Tibial artery (tissue), 4 donors: ENCODE data around the gene SSBP2.

ENCODE experiments used
- DNase-seq, 2 donors: peaks; one replicate each; pipeline ENCODE4 v3.0.0-alpha.2; 2019
- H3K27ac ChIP-seq, 2 donors: fragments of 200-600 bp; sonication (generic) in 1 of 2; 1 replicate in 1 of 2; 2 replicates in 1 of 2; pipeline ENCODE4 v1.5.1; 2018 to 2019; ENCODE audit warnings: mild to moderate bottlenecking in 1 of 2
- H3K27me3 ChIP-seq, 2 donors: fragments of 200-600 bp; sonication (generic) in 1 of 2; one replicate each; pipeline versions ENCODE4 v1.5.1 to v1.6.0; 2016 to 2019
- H3K36me3 ChIP-seq, 3 donors: fragments of 200-600 bp; sonication (generic) in 2 of 3; one replicate each; pipeline ENCODE4 v1.5.1; 2016 to 2019; ENCODE audit warnings: mild to moderate bottlenecking in 2 of 3
- H3K4me1 ChIP-seq, 4 donors: fragments of 200-600 bp; sonication (generic) in 2 of 4; 1 replicate in 3 of 4; 2 replicates in 1 of 4; pipeline ENCODE4 v1.5.1; 2016 to 2019
- H3K4me3 ChIP-seq, 2 donors: fragments of 200-600 bp; sonication (generic) in 1 of 2; 1 replicate in 1 of 2; 2 replicates in 1 of 2; pipeline ENCODE4 v1.5.1; 2018 to 2019; ENCODE audit warnings: mild to moderate bottlenecking in 2 of 2
- H3K9me3 ChIP-seq, 3 donors: fragments of 200-600 bp; sonication (generic) in 1 of 3; one replicate each; pipeline ENCODE4 v1.5.1; 2016 to 2019
- CTCF ChIP-seq, 2 experiments: fragments of 200-600 bp in 1 of 2; fragments of 450-650 bp in 1 of 2; IDR thresholded peaks; one replicate each; pipeline ENCODE4 v1.5.1; 2017 to 2019; ENCODE audit warnings: antibody characterized with exemption in 2 of 2, mild to moderate bottlenecking in 1 of 2, moderate library complexity in 1 of 2
- intact Hi-C: fragments of 100-400 bp; cut with DNase I; formaldehyde crosslinking; loops from one replicate; pipeline ENCODE4 v1.15.0; 2023; ENCODE audit warnings: low total_unique reads

SSBP2 gene

DNA sequence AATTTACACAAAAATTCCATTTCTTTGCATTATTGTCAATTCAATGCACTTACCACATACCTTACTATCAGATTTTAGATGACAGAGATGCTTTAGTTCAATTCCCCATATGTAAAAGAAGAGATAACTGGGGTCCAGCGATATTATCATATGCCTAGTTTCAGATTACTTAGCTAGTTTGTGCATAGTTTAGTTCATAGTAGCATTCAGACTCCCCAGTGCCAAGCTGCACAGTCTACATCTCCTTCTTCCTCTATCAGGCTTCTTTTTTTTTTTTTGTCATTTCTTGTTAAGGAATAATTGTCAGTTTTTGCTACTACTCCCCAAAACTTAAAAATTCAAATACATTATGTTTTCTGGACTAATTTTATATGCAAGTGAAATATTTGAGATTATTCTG, 175.0 kb downstream of the SSBP2 start:
- TF ChIP-seq CTCF (IDR thresholded peaks at IDR 0.05) = no peak
- H3K4me1 ChIP-seq = peaks cover 0 to 17% (median 6%) of the 10 kb centered on the region in 4 donors
- H3K27ac ChIP-seq = no peak overlapping the region
- no peak for DNase-seq
- H3K9me3 ChIP-seq = no peaks in the 10 kb centered on the region
- intact Hi-C loops = no loop called here
- H3K27me3 ChIP-seq = no peaks in the 10 kb centered on the region
- H3K36me3 ChIP-seq = peaks cover 0 to 6% (median 4%) of the 10 kb centered on the region in 3 donors
- H3K4me3 ChIP-seq = no peak overlapping the region

DNA sequence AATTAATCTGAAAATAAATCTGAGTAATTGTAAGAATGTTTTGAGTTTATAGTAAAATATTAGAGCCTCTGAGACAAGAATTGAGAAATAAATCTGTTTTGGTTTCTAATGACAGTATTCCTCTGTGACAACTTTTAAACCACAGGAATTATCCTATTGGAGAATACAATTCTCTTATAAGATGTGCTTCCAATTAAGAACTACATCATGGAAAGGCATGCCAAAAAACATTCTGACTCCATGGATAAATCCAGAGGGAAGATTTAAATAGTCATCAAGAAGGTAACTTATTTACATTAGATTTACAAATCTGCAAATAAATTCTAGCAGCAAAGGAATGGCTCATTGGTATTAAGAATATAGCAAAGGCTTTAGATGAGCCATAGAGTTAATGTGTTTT, 178.7 kb downstream of the SSBP2 start:
- TF ChIP-seq CTCF (IDR thresholded peaks at IDR 0.05) = no peak
- H3K27ac ChIP-seq = peak overlapping the region in 1 of 2 donors; percentile 40
- H3K36me3 ChIP-seq = peaks cover 0 to 17% (median 12%) of the 10 kb centered on the region in 3 donors
- H3K9me3 ChIP-seq = no peaks in the 10 kb centered on the region
- intact Hi-C loops = no loop called here
- DNase-seq = no peak
- H3K27me3 ChIP-seq = no peaks in the 10 kb centered on the region
- peaks cover 0 to 28% (median 6%) of the 10 kb centered on the region in 4 donors for H3K4me1 ChIP-seq
- H3K4me3 ChIP-seq = no peak overlapping the region

GRCh38 chr5:81558188-81558587, 192.7 kb downstream of the SSBP2 start:
- H3K9me3 ChIP-seq = no peaks in the 10 kb centered on the region
- H3K4me3 ChIP-seq = no peak overlapping the region
- TF ChIP-seq CTCF (IDR thresholded peaks at IDR 0.05) = no peak
- DNase-seq = no peak
- intact Hi-C loops = no loop called here
- H3K4me1 ChIP-seq = peaks cover 0 to 19% (median 3%) of the 10 kb centered on the region in 4 donors
- H3K27ac ChIP-seq = no peak overlapping the region
- H3K36me3 ChIP-seq = no peaks in the 10 kb centered on the region
- no peaks in the 10 kb centered on the region for H3K27me3 ChIP-seq

GRCh38 chr5:81556809-81557208, 194.1 kb downstream of the SSBP2 start:
- no peak for DNase-seq
- Histone ChIP-seq H3K27ac (no peak overlapping the region), H3K36me3 (no peaks in the 10 kb centered on the region), H3K4me3 (no peak overlapping the region), H3K4me1 (peaks cover 0 to 16% (median 3%) of the 10 kb centered on the region in 4 donors), H3K9me3 (no peaks in the 10 kb centered on the region), H3K27me3 (no peaks in the 10 kb centered on the region)
- TF ChIP-seq CTCF (IDR thresholded peaks at IDR 0.05) = no peak
- intact Hi-C loops = no loop called here

DNA sequence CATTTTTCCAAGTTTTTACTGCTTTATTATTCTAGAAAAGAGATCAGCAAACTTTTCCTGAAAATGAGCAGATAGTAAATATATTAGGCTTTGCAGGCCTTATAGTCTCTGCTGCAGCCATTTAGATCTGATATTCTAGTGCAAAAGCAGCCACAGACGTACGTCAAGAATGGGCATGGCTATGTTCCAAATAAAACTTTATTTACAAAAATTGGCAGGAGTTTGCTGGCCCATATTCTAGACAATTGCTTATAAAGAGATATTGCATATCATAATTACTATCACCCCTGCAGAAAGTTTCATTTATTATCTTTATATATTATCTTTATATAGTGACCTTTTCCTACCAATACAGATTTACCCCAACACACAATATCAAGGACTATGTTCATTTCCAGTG, 195.0 kb downstream of the SSBP2 start:
- peaks cover 0 to 13% (median 3%) of the 10 kb centered on the region in 4 donors for H3K4me1 ChIP-seq
- no peaks in the 10 kb centered on the region for H3K9me3 ChIP-seq
- H3K27ac ChIP-seq = no peak overlapping the region
- no peaks in the 10 kb centered on the region for H3K36me3 ChIP-seq
- intact Hi-C loops = no loop called here
- no peaks in the 10 kb centered on the region for H3K27me3 ChIP-seq
- no peak for TF ChIP-seq CTCF (IDR thresholded peaks at IDR 0.05)
- no peak overlapping the region for H3K4me3 ChIP-seq
- no peak for DNase-seq

- H3K27me3 ChIP-seq = no peaks in the 10 kb centered on the region
- no peak overlapping the region for H3K27ac ChIP-seq
- peaks cover 0 to under 1% (median 0%) of the 10 kb centered on the region in 4 donors for H3K4me1 ChIP-seq
- no peaks in the 10 kb centered on the region for H3K9me3 ChIP-seq
- no peak for TF ChIP-seq CTCF (IDR thresholded peaks at IDR 0.05)
- H3K36me3 ChIP-seq = peaks cover 0 to 5% (median 0%) of the 10 kb centered on the region in 3 donors
- DNase-seq = no peak
- H3K4me3 ChIP-seq = no peak overlapping the region
- intact Hi-C loops = no loop called here
Observed at GRCh38 chr5:81554647-81555046, 196.2 kb downstream of the SSBP2 start.
